ENCODE measurements around the gene TYRO3.
"Not testable (repeated sequence)": the region's sequence is repeated elsewhere in the genome, so short reads cannot be mapped to it uniquely, and the experiment has no call there.

TYRO3 gene

DNA sequence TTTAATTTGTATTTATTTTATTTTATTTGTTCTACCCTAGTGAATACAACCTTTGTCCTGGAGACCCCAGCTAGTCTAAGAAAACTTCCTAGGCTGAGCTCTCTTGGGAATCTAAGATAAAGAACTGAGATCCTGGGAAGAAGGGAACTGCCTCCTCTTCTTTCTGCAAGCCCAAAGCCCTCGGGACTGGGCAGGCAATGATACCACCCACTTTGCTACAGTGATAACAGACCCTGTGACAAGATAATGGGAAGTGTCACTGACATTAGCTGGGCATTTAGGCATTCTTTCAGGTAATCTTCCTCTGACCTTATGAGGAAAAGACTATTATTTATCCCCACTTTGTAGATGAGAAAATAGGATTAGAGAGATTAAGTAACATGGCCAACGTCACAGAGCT is 15.1 kb downstream of the TYRO3 start:
- no peak for DNase-seq (ENCODE audit: low read depth)

DNA sequence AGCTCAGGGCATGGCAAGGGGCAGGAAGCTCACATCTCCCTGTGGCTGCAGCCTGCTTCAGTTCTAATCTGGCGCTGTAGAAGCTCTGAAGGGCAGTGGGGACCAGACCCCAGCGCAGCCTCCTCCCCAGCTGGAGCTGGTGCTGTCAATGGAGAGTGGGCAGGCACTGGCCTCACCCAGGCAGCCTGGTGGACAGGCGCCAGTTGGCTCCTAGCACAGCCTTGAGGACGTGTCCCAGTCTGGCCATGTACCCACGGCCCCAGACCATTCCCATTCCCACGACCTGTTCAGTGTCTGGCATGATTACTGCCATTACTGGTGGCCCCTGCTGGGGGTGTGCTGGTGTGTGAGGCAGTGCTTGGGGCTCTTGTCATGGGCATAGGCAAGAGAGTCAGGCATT is 16.3 kb downstream of the TYRO3 start:
- DNase-seq (ENCODE audit: low read depth): no peak

DNA sequence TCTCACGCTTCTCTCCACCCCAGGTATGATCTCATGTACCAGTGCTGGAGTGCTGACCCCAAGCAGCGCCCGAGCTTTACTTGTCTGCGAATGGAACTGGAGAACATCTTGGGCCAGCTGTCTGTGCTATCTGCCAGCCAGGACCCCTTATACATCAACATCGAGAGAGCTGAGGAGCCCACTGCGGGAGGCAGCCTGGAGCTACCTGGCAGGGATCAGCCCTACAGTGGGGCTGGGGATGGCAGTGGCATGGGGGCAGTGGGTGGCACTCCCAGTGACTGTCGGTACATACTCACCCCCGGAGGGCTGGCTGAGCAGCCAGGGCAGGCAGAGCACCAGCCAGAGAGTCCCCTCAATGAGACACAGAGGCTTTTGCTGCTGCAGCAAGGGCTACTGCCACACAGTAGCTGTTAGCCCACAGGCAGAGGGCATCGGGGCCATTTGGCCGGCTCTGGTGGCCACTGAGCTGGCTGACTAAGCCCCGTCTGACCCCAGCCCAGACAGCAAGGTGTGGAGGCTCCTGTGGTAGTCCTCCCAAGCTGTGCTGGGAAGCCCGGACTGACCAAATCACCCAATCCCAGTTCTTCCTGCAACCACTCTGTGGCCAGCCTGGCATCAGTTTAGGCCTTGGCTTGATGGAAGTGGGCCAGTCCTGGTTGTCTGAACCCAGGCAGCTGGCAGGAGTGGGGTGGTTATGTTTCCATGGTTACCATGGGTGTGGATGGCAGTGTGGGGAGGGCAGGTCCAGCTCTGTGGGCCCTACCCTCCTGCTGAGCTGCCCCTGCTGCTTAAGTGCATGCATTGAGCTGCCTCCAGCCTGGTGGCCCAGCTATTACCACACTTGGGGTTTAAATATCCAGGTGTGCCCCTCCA is 19.1 kb downstream of the TYRO3 start:
- DNase-seq (ENCODE audit: low read depth): no peak

DNA sequence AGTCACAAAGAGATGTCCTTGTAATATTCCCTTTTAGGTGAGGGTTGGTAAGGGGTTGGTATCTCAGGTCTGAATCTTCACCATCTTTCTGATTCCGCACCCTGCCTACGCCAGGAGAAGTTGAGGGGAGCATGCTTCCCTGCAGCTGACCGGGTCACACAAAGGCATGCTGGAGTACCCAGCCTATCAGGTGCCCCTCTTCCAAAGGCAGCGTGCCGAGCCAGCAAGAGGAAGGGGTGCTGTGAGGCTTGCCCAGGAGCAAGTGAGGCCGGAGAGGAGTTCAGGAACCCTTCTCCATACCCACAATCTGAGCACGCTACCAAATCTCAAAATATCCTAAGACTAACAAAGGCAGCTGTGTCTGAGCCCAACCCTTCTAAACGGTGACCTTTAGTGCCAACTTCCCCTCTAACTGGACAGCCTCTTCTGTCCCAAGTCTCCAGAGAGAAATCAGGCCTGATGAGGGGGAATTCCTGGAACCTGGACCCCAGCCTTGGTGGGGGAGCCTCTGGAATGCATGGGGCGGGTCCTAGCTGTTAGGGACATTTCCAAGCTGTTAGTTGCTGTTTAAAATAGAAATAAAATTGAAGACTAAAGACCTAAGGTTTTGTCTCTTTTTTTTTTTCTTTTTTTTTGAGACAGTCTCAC is 19.8 kb downstream of the TYRO3 start:
- no peak for DNase-seq (ENCODE audit: low read depth)

DNA sequence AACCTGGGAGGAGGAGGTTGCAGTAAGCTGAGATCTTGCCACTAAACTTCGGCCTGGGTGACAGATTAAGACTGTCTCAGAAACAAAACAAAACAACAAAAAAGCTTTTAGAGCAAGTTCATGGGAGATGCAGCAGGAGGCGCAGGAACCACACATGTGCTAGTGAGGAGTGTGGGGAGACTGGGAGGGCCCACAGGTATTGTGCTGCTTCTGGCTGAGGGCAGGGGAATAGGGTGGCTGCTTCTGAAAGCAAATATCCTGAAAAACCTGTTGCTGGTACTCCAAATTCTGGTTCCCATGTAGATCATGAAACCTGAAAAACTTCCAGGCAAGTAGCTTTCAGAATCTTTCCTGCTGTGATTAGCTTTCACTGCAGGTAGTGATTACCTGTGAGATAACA is 22.1 kb downstream of the TYRO3 start:
- no peak for DNase-seq (ENCODE audit: low read depth)

DNA sequence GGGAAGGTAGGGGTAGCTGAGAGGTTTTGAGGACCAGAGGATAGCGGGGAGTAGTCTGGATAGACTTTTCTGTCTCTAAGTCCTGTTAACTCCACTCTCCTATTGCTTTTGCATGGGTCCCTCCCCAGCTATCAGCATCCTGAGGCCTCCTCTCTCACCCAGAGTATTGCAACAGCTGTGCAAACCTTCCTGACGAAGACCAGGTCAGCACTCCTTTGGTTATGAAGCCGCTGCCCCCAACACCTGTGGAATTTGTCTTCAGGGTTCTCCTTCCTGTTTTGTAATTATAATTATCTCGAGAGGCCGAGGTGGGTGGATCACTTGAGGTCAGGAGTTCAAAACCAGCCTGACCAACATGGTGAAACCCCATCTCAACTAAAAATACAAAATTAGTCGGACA is 24.8 kb downstream of the TYRO3 start:
- DNase-seq (ENCODE audit: low read depth): no peak

DNA sequence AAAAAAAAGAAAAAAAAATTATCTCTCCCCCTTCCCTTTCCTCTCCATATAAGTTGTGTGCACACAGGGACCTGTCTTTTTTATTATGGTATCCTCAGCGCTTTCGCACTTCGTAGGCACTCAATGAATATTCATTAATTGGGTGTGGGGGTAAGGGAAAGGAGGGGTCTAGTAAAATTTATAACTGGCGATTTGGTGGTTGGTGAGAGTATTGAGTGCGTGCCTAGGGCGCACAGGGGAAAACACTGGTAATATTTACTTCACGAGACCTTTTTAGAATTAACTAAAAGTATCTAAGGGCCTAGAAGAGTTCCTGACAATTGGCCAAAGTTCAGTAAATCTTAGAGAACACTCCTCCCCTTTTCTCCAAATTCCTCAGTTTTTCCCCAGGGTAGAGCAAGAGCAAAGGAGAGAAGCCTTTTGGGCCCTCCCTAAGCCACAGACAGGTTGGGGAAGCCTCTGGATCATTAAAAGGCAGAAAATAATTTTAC is 25.7 kb downstream of the TYRO3 start:
- DNase-seq (ENCODE audit: low read depth): no peak

DNA sequence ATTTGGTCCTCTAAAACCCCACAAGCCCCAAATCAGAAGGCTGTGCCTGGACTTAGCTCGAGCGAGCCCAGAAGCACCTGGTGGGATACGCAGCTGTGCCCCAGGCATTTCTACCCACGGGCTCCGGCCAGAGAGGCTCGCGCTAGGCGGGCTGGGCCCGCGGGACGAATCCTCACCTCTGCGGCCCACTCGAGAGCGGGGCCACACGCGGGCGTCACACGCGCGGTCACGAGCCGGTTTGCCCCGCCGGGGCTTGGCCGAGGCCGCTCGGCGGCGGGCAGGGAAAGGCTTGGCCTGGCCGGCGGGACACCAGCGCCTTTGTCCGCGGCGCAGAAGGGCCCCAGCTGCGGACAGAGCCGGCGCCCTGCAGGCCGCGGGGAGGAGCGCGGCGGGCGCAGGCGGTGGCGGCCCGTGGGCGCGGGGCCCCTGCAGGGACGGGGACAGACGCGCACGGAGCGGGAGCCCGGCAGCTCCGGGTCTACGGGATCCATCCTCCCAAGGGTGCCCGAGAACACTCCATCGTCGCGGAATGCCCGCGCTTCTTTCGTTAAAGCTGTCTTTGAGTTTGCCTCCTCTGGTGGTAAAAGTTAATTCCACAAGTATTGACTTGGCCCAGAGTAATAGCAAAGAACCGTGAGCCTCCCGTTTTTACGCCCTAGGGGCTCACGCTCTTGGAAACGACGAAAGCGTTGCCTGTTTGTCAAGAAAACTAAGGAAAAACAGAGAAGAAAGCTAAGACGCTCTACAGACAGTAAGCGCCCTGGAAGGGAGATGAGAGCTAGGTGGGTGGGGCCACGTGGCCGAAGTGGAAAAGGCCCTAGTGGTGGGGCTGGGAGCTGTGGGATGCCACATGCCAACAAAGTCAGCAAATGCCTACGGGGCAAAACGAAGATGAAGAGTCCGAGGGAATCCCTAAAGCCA is 26.4 kb downstream of the TYRO3 start:
- no peak for DNase-seq (ENCODE audit: low read depth)

DNA sequence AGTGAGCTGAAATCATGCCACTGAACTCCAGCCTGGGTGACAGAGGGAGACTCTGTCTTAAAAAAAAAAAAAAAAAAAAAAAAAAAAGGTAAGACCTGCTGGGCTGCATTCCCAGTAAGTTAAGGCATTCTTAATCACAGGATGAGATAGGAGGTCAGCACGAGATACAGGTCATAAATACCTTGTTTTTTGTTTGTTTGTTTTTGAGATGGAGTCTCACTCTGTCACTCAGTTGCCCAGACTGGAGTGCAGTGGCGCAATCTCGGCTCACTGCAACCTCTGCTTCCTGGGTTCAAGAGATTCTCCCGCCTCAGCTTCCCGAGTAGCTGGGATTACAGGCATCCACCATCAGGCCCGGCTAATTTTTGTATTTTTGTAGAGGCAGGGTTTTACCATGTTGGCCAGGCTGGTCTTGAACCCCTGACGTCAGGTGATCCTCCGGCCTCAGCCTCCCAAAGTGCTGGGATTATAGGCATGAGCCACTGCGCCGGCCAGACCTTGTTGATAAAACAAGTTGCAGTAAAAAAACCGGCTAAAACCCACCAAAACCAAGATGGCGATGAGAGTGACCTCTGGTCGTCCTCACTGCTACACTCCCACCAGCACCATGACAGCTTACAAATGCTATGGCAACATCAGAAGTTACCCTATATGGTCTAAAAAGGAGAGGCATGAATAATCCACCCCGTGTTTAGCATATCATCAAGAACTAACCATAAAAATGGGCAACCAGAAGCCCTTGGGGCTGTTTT is 27.7 kb downstream of the TYRO3 start:
- DNase-seq (ENCODE audit: low read depth): not testable (repeated sequence)

DNA sequence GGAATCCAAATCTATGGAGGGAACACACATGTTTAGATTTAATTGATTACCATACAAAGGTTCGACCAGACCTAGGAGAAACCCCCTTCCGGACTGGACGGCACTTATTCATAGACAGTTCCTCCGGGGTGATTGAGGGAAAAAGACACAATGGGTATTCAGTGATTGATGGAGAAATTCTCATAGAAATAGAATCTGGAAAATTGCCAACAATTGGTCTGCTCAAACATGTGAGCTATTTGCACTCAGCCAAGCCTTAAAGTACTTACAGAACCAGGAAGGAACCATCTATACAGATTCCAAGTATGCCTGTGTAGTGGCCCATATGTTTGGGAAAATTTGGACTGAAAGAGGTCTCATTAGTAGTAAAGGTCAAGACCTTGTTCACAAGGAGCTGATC is 30.0 kb downstream of the TYRO3 start:
- DNase-seq (ENCODE audit: low read depth): not testable (repeated sequence)

DNA sequence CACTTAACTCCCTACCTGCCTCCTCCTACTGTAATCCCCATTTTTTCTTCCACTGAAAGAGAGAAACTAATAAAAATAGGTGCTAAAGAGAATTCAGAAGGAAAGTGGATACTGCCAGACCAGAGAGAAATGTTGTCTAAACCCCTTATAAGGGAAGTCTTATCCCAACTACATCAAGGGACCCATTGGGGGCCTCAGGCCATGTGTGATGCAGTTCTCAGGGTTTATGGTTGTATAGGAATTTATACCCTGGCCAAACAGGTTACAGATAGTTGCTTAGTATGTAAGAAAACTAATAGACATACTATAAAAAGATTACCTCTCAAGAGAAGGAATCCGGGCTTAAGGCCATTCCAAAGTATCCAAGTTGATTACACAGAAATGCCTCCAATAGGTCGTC is 30.6 kb downstream of the TYRO3 start:
- DNase-seq (ENCODE audit: low read depth): not testable (repeated sequence)

DNA sequence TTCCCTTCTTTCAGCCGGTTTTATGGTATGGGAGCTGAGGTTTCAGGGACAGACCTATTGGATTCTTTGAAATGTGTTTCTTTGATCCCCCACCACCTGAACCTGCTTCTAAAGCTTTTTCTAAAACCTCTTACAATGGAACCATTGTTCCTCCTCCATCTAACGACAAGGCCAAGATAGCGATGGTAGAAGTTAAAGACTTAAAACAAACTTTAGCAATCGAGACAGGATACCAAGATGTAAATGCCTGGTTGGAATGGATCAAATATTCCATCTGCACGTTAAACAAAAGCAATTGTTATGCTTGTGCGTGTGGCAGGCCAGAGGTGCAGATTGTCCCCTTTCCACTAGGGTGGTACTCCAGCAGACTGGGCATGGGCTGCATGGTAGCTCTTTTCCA is 32.2 kb downstream of the TYRO3 start:
- DNase-seq (ENCODE audit: low read depth): not testable (repeated sequence)

DNA sequence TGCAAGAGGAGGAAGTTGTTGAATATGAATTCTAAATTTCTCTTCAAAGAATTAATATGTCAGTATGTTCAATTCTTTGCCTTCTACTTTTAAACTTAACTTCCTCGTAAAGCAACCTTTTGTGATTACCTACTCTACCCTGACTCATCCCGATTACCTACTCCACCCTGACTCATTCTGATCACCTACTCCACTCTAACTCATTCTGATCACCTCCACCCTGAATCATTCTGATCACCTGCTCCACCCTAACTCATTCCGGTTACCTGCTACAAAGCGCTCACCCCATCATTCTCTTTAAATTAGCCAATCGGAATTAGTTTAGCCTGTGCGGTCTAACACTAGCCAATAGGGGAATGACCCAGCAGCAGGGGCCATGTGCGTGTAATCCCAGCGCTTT is 33.7 kb downstream of the TYRO3 start:
- DNase-seq (ENCODE audit: low read depth): not testable (repeated sequence)

DNA sequence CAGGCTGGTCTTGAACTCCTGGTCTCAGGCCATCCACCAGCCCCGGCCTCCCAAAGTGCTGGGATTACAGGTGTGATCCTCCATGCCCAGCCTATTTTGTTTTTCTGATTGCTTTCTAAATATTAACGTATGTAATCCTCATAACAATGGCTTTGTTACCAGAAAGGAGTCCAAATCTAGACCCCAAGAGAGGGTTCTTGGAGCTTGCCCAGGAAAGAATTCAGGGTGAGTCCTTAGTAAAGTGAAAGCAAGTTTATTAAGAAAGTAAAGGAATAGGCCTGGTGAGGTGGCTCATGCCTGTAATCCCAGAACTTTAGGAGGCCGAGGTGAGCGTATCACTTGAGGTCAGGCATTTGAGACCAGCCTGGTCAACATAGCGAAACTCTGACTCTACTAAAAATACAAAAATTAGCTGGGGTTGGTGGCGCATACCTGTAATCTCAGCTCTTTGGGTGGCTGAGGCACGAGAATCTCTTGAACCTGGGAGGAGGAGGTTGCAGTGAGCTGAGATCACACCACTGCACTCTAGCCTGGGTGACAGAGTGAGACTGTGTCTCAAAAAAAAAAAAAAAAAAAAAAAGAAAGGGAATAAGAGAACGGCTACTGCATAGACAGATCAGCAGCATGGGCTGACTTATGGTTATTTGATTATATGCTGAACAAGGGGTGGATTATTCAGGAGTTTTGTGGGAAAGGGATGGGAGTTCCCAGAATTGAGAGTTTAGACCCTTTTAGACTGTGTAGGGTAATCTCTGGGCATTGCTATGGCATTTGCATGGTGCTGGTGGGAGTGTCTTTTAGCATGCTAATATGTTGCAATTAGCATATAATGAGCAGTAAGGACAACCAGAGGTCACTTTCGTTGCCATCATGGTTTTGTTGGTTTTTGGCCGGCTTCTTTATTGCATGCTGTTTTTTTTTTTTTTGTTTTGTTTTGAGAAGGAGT is 36.1 kb downstream of the TYRO3 start:
- DNase-seq (ENCODE audit: low read depth): no peak

DNA sequence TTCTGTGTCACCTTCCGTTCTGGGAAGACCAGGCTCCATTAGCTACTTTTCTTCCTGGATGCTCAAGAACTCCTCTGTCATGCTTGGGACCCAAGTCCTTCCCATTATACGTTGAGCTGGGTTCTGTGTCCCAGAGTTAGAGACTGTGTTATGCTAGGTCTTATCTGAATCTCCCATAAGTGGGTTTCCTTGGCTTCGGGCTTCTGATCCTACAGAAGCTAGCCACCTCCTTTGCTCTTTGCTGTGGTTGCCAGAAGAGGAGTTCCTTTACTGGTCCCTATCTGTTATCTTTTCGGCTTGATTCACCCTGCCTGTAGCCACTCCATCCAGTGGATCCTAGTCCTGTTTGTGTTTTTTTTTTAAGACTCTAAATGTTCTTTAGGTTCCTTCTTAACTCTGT is 38.0 kb downstream of the TYRO3 start:
- DNase-seq (ENCODE audit: low read depth): no peak

DNA sequence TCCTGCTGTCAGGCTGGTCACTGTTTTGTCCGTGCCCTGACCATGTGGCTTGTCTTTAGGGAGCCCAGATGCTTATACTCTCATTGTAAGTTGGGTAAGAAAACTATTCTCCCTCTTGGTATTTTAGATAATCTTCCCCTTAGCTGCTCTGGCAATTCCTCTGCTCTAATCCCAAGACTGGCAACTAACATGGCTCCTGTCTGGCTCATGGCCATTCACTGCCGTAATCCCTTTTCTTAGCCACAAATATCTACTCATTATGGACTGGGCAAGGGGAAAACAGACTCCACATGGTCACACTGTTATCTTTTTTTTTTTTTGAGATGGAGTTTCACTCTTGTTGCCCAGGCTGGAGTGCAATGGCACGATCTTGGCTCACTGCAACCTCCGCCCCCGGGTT is 38.8 kb downstream of the TYRO3 start:
- no peak for DNase-seq (ENCODE audit: low read depth)

DNA sequence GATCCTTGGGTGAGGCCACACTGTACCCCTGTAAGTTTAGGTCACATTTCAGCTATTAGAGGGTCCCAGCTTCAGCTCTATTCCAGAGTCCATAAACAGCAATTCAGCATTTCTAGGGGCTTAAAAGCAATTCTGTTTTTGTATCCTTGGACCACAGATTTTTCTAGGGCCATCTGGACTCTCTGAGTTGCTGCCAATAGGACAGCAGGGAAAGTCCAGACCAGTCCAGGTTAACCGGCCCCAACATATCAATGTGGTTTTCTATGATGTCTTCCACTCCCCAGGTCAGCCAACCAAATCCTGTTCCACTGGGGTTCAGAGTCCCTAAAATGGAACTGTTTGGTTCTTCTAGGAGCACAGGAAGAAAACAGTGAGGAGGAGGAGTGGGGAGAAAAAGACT is 40.0 kb downstream of the TYRO3 start:
- no peak for DNase-seq (ENCODE audit: low read depth)

DNA sequence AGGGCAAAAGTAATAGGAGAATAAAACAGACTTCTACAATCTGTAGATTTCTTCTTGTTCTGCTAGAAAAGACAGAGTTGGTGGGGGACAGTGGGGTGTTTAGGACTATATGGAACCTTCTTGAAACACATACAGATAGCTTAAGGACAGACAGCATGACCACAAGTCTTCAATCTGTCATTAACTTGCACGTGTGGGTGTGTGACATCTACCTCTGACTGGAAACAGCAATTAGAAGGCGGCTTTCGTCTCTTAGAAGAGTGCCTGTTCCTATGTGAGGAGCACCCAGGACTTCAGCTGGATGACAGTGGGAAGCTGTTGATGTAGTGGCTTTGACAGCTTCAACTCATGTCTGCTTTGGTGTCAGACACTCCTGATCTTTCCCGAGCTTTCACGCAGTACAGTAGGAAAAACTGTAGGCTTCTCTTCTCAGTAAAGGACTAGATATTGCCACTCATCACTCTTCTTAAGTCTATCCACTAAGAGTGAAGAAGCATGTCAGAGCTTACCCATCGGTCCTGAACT is 44.5 kb downstream of the TYRO3 start:
- DNase-seq (ENCODE audit: low read depth): no peak

DNA sequence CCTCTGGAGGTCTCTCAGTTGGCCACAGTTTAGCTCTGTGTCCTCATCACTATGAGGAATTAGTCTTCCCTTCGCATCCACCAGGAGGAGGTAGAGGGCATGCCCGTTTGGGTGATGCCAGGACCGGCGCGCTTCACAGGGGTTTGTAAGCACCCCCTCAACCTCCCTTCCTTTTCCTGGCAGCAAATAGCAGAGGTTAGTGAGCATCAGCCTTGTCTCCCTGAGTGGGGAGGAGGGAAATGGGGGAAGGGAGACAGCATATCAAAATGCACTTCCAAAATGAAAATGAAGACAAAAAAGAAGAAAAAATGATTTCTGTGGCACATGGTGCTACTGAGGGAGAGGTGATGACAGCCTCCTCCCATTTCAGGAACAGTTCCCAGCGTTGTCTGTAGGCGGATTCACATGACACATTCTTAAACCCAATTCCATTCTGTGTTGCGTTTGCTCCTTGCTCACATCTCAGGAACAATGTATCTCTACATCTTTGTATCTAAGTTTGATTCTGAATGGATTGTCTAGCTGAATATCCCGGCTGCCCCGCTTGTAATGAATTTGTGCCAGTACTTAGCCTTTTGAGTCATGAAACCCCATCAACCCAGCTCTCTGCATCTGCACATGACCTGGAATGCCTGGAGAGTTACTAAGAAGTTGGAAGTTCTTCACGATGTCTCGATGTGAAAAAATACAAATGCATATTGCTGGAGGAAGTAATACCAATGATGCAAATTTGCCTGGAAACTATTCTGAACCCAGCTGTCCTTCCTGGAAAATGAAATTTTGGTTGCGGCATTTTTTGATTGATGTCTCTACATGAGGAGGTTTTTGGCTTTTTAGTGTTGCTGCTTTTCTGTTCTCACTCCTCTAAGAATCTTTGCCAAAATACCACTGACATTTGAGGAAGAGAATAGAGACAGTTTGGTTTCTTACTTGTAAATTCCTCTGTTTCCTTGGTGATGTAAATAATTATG is 45.2 kb downstream of the TYRO3 start:
- peak; percentile 53 for DNase-seq (ENCODE audit: low read depth)
